ENCODE results near the gene TAB2.

Gene TAB2

DNA sequence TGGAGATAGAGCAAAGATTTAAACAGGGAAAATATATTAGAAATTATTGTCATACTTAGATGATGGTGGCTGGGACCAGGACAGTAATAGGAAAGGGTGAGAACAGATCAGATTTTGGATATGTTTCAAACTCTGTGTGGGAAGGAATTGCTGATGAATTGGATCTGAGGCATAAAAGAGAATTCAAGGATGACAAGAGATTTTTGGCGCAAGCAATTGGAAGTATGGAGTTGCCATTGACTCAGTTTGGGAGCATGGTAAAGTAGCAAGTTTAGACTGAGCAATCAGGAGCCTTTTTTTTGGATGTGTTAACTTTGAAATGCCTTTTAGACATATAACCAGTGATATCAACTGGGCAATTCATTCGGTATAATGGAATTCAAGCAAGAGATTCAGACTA is 14.4 kb downstream of the TAB2 start:
- Histone ChIP-seq H3K9me3 (ENCODE audit: control insufficient read depth in 2 of 2, low read length in 2 of 2) (no peaks in the 10 kb centered on the region), H3K4me3 (ENCODE audit: low read length in 2 of 2) (no peak overlapping the region), H3K9ac (ENCODE audit: low read depth in 1 of 2, low read length in 2 of 2) (no peak overlapping the region), H3K27ac (ENCODE audit: low read depth in 2 of 2, low read length in 2 of 2) (no peak overlapping the region), H3K27me3 (ENCODE audit: control insufficient read depth in 2 of 2, insufficient read depth in 2 of 2, low read length in 2 of 2) (no peaks in the 10 kb centered on the region), H3K4me1 (ENCODE audit: control insufficient read depth in 2 of 2, insufficient read depth in 2 of 2, low read length in 2 of 2) (peaks cover 19 to 22% of the 10 kb centered on the region in 2 donors), H3K36me3 (ENCODE audit: control insufficient read depth in 2 of 2, insufficient read depth in 2 of 2, low read length in 2 of 2) (no peaks in the 10 kb centered on the region)

DNA sequence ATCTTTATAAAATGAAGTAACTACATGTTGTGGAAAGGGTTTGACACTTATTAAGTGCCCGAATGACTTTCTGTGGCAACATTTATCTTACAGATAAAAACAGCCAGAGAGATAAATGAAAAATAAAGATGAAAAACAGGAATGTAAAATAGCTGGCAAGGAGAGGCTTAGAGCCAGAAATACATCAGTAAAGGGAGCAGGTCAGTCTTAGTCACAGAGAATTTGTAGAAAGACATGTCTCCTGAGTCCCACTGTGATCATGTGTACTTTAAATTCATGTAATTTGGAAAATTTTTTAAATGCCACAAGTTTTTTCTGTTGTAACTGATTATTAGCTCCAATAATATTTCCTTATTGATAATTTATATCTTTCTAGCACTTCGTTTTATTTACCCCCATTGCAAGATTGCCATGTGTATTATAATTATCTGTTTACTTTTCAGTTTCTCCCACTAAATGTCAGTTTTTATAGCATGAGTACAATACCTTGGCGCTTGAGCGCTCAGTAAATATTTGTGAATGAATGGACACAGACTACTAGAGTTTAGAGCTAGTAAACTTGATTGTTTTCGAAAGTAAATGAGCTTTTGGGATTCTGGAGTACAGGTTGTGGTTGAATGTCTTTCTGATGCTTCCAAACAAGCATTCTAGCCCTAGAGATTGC is 15.2 kb downstream of the TAB2 start:
- Histone ChIP-seq H3K9me3 (ENCODE audit: control insufficient read depth in 2 of 2, low read length in 2 of 2) (no peaks in the 10 kb centered on the region), H3K9ac (ENCODE audit: low read depth in 1 of 2, low read length in 2 of 2) (no peak overlapping the region), H3K27ac (ENCODE audit: low read depth in 2 of 2, low read length in 2 of 2) (no peak overlapping the region), H3K36me3 (ENCODE audit: control insufficient read depth in 2 of 2, insufficient read depth in 2 of 2, low read length in 2 of 2) (no peaks in the 10 kb centered on the region), H3K4me1 (ENCODE audit: control insufficient read depth in 2 of 2, insufficient read depth in 2 of 2, low read length in 2 of 2) (peaks cover 19 to 22% of the 10 kb centered on the region in 2 donors), H3K27me3 (ENCODE audit: control insufficient read depth in 2 of 2, insufficient read depth in 2 of 2, low read length in 2 of 2) (no peaks in the 10 kb centered on the region), H3K4me3 (ENCODE audit: low read length in 2 of 2) (no peak overlapping the region)

DNA sequence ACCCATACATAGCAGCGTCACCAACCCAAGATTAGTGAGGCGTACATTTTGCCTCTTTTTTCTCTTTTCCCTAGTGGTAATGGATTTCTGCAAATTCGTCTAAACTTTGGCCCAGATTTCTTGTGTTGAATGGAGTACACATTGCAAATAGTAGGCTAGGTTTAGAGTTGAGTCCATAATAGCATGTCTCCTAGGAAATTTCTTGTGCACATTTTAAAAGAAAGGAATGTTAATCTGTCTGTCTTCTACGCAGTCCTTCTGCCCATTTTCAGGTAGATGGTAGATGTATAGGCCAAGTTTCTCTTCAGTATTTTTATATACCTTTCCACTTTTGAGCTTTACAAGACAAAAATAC is 15.7 kb downstream of the TAB2 start:
- Histone ChIP-seq H3K9me3 (ENCODE audit: control insufficient read depth in 2 of 2, low read length in 2 of 2) (no peaks in the 10 kb centered on the region), H3K27me3 (ENCODE audit: control insufficient read depth in 2 of 2, insufficient read depth in 2 of 2, low read length in 2 of 2) (no peaks in the 10 kb centered on the region), H3K4me1 (ENCODE audit: control insufficient read depth in 2 of 2, insufficient read depth in 2 of 2, low read length in 2 of 2) (peaks cover 19 to 22% of the 10 kb centered on the region in 2 donors), H3K27ac (ENCODE audit: low read depth in 2 of 2, low read length in 2 of 2) (no peak overlapping the region), H3K9ac (ENCODE audit: low read depth in 1 of 2, low read length in 2 of 2) (no peak overlapping the region), H3K4me3 (ENCODE audit: low read length in 2 of 2) (no peak overlapping the region), H3K36me3 (ENCODE audit: control insufficient read depth in 2 of 2, insufficient read depth in 2 of 2, low read length in 2 of 2) (no peaks in the 10 kb centered on the region)

DNA sequence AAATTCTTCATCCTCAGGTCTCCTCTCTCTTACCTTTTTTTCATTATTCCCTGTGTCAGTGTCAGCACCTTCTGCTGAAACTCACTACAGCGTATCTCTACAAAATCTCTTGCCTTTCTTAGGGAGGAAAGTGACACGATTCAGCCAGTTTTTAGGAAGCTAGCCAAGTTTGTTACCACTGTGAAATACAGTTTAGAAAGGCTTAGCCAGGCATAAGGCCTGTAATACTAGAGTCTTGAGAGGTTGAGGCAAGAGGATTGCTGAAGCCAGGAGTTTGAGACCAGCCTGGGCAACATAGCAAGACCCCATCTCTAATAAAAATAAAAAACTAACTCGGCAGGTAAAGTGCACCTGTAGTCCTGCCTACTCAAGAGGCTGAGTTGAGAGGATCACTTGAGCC is 16.7 kb downstream of the TAB2 start:
- H3K9ac ChIP-seq (ENCODE audit: low read depth in 1 of 2, low read length in 2 of 2): no peak overlapping the region
- H3K27me3 ChIP-seq (ENCODE audit: control insufficient read depth in 2 of 2, insufficient read depth in 2 of 2, low read length in 2 of 2): no peaks in the 10 kb centered on the region
- no peaks in the 10 kb centered on the region for H3K9me3 ChIP-seq (ENCODE audit: control insufficient read depth in 2 of 2, low read length in 2 of 2)
- H3K27ac ChIP-seq (ENCODE audit: low read depth in 2 of 2, low read length in 2 of 2): no peak overlapping the region
- no peak overlapping the region for H3K4me3 ChIP-seq (ENCODE audit: low read length in 2 of 2)
- H3K4me1 ChIP-seq (ENCODE audit: control insufficient read depth in 2 of 2, insufficient read depth in 2 of 2, low read length in 2 of 2): peaks cover 15 to 22% of the 10 kb centered on the region in 2 donors
- no peaks in the 10 kb centered on the region for H3K36me3 ChIP-seq (ENCODE audit: control insufficient read depth in 2 of 2, insufficient read depth in 2 of 2, low read length in 2 of 2)

DNA sequence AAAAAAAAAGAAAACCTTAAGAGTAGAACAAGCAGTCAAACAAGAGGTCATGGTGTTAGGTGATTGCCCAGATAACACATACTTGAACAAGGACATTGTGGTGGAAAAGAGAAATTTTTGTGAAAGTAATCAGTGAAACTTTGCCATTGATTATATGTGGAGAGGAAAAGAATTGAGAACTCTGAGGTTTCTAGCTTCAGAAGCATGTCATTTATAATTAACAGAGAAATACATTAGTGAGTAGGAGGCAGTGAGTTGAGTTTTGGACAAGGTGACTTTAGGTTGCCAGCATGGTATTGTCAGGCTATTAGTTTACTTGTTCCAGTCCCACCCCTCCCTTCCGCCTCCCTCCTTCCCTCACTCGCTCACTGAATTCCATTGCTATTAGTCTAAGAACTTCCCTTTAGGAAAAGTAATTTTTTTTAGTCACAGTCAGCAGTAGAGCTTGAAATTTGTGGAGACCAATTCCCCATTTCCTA is 17.2 kb downstream of the TAB2 start:
- Histone ChIP-seq H3K9ac (ENCODE audit: low read depth in 1 of 2, low read length in 2 of 2) (no peak overlapping the region), H3K36me3 (ENCODE audit: control insufficient read depth in 2 of 2, insufficient read depth in 2 of 2, low read length in 2 of 2) (no peaks in the 10 kb centered on the region), H3K4me3 (ENCODE audit: low read length in 2 of 2) (no peak overlapping the region), H3K27me3 (ENCODE audit: control insufficient read depth in 2 of 2, insufficient read depth in 2 of 2, low read length in 2 of 2) (no peaks in the 10 kb centered on the region), H3K27ac (ENCODE audit: low read depth in 2 of 2, low read length in 2 of 2) (no peak overlapping the region), H3K4me1 (ENCODE audit: control insufficient read depth in 2 of 2, insufficient read depth in 2 of 2, low read length in 2 of 2) (peaks cover 14 to 22% of the 10 kb centered on the region in 2 donors), H3K9me3 (ENCODE audit: control insufficient read depth in 2 of 2, low read length in 2 of 2) (no peaks in the 10 kb centered on the region)

DNA sequence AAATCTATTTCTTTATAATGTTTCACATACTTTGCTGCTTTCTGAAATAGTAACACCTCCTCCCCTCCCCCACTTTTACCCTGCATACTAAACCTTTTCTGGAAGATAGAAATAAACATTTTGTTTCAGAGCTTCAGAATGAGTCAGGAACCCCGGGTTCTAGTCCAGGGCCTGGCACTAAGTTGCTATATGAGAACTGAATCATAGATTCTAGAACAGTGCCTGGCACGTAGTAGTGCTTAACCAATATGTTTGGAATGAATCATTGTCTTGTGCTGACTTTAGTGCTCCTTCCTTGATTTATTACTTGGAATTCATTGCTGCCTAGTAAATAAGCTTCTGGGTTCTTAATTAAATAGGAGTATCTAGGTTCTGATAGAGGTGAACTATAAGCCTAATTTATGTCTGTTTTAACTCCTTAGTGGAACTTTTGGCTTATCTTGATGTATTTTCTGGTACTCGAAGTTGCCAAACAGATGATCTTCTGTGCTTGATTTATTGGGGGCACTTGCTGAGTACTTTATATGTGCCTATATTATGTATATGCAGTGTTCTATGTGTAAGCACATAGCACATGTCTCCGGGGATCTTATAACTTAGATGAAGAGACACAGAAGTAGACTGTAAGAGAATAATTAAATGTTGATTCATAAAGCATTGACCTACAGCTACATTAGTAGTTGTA is 18.6 kb downstream of the TAB2 start:
- Histone ChIP-seq H3K9me3 (ENCODE audit: control insufficient read depth in 2 of 2, low read length in 2 of 2) (no peaks in the 10 kb centered on the region), H3K9ac (ENCODE audit: low read depth in 1 of 2, low read length in 2 of 2) (no peak overlapping the region), H3K27ac (ENCODE audit: low read depth in 2 of 2, low read length in 2 of 2) (no peak overlapping the region), H3K4me3 (ENCODE audit: low read length in 2 of 2) (no peak overlapping the region), H3K36me3 (ENCODE audit: control insufficient read depth in 2 of 2, insufficient read depth in 2 of 2, low read length in 2 of 2) (no peaks in the 10 kb centered on the region), H3K4me1 (ENCODE audit: control insufficient read depth in 2 of 2, insufficient read depth in 2 of 2, low read length in 2 of 2) (peaks cover 14 to 22% of the 10 kb centered on the region in 2 donors), H3K27me3 (ENCODE audit: control insufficient read depth in 2 of 2, insufficient read depth in 2 of 2, low read length in 2 of 2) (no peaks in the 10 kb centered on the region)

DNA sequence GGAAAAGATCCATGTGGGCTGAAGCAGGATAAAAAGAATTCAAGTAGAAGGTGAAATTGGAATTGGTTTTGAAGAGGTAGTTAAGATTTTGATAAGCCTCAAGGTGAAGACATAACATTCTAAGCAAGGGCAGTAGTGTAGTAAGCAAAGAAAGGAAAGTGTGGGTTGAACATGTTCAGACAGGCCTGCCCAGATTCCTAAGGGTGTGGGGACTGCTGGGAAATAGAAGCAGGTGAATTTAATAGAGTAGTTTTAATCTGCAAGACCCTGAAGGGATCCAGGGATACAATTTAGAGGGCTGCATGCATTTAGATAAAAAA is 19.1 kb downstream of the TAB2 start:
- Histone ChIP-seq H3K4me3 (ENCODE audit: low read length in 2 of 2) (no peak overlapping the region), H3K4me1 (ENCODE audit: control insufficient read depth in 2 of 2, insufficient read depth in 2 of 2, low read length in 2 of 2) (peaks cover 14 to 22% of the 10 kb centered on the region in 2 donors), H3K36me3 (ENCODE audit: control insufficient read depth in 2 of 2, insufficient read depth in 2 of 2, low read length in 2 of 2) (no peaks in the 10 kb centered on the region), H3K27ac (ENCODE audit: low read depth in 2 of 2, low read length in 2 of 2) (no peak overlapping the region), H3K27me3 (ENCODE audit: control insufficient read depth in 2 of 2, insufficient read depth in 2 of 2, low read length in 2 of 2) (no peaks in the 10 kb centered on the region), H3K9me3 (ENCODE audit: control insufficient read depth in 2 of 2, low read length in 2 of 2) (no peaks in the 10 kb centered on the region), H3K9ac (ENCODE audit: low read depth in 1 of 2, low read length in 2 of 2) (no peak overlapping the region)

DNA sequence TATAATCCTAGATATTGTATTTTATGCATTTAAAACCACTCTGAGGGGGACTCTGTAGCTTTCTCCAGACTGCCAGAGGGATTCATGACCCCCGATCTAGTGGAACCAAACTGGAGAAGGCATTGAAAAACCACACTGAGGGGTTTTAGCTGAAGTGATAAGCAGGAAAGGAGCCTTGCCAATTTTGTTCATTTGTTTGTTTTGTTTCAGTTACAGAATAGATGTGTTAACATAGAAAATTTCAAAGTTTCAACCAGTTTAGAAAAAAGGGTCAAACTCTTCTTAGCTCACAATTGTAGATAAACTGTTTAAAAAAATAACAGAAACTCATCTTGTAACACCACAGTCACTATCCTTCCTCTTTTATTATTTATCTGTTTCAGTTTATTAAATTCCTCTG is 19.8 kb downstream of the TAB2 start:
- H3K9ac ChIP-seq (ENCODE audit: low read depth in 1 of 2, low read length in 2 of 2): no peak overlapping the region
- peaks cover 12 to 18% of the 10 kb centered on the region in 2 donors for H3K4me1 ChIP-seq (ENCODE audit: control insufficient read depth in 2 of 2, insufficient read depth in 2 of 2, low read length in 2 of 2)
- H3K4me3 ChIP-seq (ENCODE audit: low read length in 2 of 2): no peak overlapping the region
- no peak overlapping the region for H3K27ac ChIP-seq (ENCODE audit: low read depth in 2 of 2, low read length in 2 of 2)
- no peaks in the 10 kb centered on the region for H3K9me3 ChIP-seq (ENCODE audit: control insufficient read depth in 2 of 2, low read length in 2 of 2)
- H3K36me3 ChIP-seq (ENCODE audit: control insufficient read depth in 2 of 2, insufficient read depth in 2 of 2, low read length in 2 of 2): no peaks in the 10 kb centered on the region
- no peaks in the 10 kb centered on the region for H3K27me3 ChIP-seq (ENCODE audit: control insufficient read depth in 2 of 2, insufficient read depth in 2 of 2, low read length in 2 of 2)

DNA sequence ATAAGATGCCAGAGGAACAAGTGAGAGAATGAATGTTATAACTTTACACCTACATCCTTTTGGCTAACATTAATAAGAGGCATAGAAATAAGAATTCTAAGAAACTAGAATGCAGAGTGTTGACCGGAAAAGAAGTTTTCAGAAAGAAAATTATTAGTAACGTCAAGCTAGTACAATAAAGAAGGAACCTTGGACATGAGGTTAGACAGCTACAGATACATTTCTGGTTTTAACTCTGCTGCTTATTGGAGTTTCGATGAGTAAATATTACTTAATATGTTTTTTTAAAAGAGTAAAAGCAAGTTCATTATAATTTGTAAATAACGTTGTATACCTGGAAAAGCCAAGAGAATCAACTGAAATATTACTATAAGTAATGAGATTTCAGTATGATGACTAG is 22.7 kb downstream of the TAB2 start:
- Histone ChIP-seq H3K27me3 (ENCODE audit: control insufficient read depth in 2 of 2, insufficient read depth in 2 of 2, low read length in 2 of 2) (no peaks in the 10 kb centered on the region), H3K4me1 (ENCODE audit: control insufficient read depth in 2 of 2, insufficient read depth in 2 of 2, low read length in 2 of 2) (peaks cover 4 to 9% of the 10 kb centered on the region in 2 donors), H3K36me3 (ENCODE audit: control insufficient read depth in 2 of 2, insufficient read depth in 2 of 2, low read length in 2 of 2) (peaks cover 0 to 4% of the 10 kb centered on the region in 2 donors), H3K9ac (ENCODE audit: low read depth in 1 of 2, low read length in 2 of 2) (no peak overlapping the region), H3K9me3 (ENCODE audit: control insufficient read depth in 2 of 2, low read length in 2 of 2) (no peaks in the 10 kb centered on the region), H3K4me3 (ENCODE audit: low read length in 2 of 2) (no peak overlapping the region), H3K27ac (ENCODE audit: low read depth in 2 of 2, low read length in 2 of 2) (no peak overlapping the region)

DNA sequence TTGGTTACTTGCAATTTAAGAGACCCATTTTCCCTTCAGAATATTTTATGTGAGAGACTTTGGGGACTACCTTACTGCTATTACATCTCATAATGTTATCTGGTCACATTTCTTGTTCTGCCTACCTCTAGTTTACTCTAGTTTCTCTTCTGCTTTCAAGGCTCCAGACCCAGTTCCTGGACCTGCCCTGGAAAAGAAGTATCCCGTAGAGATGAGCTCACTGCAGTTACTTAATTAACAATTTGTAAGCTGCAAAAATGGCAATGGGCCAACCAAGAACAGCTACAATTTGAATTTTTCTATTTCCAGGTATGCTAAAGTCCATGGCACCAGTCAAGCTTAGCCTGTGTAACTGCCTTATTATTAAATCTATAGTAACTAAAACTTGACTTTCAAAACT is 25.0 kb downstream of the TAB2 start:
- Histone ChIP-seq H3K9me3 (ENCODE audit: control insufficient read depth in 2 of 2, low read length in 2 of 2) (no peaks in the 10 kb centered on the region), H3K36me3 (ENCODE audit: control insufficient read depth in 2 of 2, insufficient read depth in 2 of 2, low read length in 2 of 2) (peaks cover 0 to 4% of the 10 kb centered on the region in 2 donors), H3K27me3 (ENCODE audit: control insufficient read depth in 2 of 2, insufficient read depth in 2 of 2, low read length in 2 of 2) (no peaks in the 10 kb centered on the region), H3K4me3 (ENCODE audit: low read length in 2 of 2) (no peak overlapping the region), H3K4me1 (ENCODE audit: control insufficient read depth in 2 of 2, insufficient read depth in 2 of 2, low read length in 2 of 2) (no peaks in the 10 kb centered on the region), H3K27ac (ENCODE audit: low read depth in 2 of 2, low read length in 2 of 2) (no peak overlapping the region), H3K9ac (ENCODE audit: low read depth in 1 of 2, low read length in 2 of 2) (no peak overlapping the region)
